Measurements from ENCODE around the gene ZNF385B.

The ZNF385B gene

DNA sequence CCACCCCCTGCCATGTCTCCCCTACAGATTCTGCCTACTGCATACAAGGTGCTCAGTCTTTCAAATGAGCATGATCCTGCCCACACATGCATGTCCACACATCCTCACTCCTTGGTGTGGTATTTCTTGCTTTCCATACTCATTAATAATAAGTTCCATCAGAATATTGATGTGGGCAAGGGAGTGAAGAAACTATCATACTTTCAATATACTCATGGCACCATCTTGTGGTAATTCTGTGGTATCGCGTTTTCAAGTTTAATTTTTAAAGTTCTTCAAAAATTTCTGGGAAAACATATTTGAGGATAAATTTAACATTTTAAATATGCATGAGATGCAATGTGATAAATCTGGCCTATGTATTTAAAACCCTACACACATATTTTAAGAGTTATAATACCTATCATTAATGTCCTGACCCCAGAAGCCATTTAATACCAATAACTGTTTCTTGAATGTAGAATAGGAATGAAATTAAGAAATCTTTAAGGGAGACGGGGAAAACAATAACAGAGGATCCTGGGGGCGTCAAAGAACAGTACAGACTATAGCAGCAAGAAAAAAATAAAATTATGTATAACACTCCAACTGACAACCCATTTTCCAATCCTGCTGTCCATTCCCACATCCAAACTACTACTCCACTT lies 110.1 kb downstream of the ZNF385B start:
- ATAC-seq (ENCODE audit: low read depth) = no peak
- Histone ChIP-seq H3K36me3 (ENCODE audit: low read depth) (no peaks in the 10 kb centered on the region), H3K4me3 (ENCODE audit: severe bottlenecking) (no peak overlapping the region), H3K27ac (ENCODE audit: poor library complexity, severe bottlenecking) (no peak overlapping the region), H3K27me3 (ENCODE audit: insufficient read depth, poor library complexity, severe bottlenecking) (no peaks in the 10 kb centered on the region), H3K9me3 (ENCODE audit: severe bottlenecking) (no peaks in the 10 kb centered on the region), H3K4me1 (ENCODE audit: insufficient read depth, poor library complexity, severe bottlenecking) (no peaks in the 10 kb centered on the region)
- DNase-seq (ENCODE audit: low spot score) = no peak
- TF ChIP-seq, protein P1, sequence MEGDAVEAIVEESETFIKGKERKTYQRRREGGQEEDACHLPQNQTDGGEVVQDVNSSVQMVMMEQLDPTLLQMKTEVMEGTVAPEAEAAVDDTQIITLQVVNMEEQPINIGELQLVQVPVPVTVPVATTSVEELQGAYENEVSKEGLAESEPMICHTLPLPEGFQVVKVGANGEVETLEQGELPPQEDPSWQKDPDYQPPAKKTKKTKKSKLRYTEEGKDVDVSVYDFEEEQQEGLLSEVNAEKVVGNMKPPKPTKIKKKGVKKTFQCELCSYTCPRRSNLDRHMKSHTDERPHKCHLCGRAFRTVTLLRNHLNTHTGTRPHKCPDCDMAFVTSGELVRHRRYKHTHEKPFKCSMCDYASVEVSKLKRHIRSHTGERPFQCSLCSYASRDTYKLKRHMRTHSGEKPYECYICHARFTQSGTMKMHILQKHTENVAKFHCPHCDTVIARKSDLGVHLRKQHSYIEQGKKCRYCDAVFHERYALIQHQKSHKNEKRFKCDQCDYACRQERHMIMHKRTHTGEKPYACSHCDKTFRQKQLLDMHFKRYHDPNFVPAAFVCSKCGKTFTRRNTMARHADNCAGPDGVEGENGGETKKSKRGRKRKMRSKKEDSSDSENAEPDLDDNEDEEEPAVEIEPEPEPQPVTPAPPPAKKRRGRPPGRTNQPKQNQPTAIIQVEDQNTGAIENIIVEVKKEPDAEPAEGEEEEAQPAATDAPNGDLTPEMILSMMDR (IDR thresholded peaks at IDR 0.05; ENCODE audit: poor library complexity, severe bottlenecking) = peak; percentile 80

DNA sequence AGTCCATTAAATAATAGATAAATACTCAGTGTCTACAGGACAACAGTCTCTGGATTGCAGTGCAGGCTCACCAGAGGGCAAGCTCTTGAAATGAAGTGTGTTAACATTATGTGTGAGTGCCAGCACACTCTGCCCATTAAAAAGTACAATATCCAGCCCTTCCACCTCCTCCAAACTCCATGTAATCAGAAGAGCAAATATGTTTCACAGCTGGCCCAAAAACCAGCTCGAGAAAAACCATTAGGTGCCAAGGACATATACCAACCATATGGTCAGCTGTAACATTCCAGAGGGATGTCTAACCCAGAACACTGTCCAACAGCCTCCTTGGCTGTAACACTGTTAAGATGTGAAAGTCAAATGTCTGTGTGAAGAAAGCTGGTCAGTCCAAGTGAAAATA lies 112.2 kb downstream of the ZNF385B start:
- TF ChIP-seq, protein P1 (IDR thresholded peaks at IDR 0.05; ENCODE audit: poor library complexity, severe bottlenecking) = no peak
- Histone ChIP-seq H3K27me3 (ENCODE audit: insufficient read depth, poor library complexity, severe bottlenecking) (no peaks in the 10 kb centered on the region), H3K27ac (ENCODE audit: poor library complexity, severe bottlenecking) (no peak overlapping the region), H3K4me3 (ENCODE audit: severe bottlenecking) (no peak overlapping the region), H3K36me3 (ENCODE audit: low read depth) (no peaks in the 10 kb centered on the region), H3K4me1 (ENCODE audit: insufficient read depth, poor library complexity, severe bottlenecking) (no peaks in the 10 kb centered on the region), H3K9me3 (ENCODE audit: severe bottlenecking) (no peaks in the 10 kb centered on the region)
- no peak for DNase-seq (ENCODE audit: low spot score)
- ATAC-seq (ENCODE audit: low read depth) = peak; percentile 64; the same call in 2 of the 3 replicates

DNA sequence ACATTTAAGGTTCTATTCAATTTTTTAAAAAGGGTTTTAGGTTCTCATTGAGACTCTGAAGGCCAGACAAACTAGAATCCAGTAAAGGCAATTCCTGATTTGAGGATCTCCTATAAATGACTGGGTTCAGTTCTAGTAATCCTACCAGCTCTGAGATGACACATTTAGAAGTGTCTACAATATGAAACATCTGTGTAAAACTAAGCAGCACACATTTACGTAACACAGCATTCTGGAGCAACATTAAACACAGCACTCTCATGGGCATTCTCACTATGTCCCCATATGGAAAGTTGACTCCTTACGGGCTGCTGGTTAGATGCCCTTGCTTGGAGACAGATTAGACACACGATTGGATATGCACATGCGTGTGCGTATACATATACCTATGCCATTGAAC lies 114.4 kb downstream of the ZNF385B start:
- Histone ChIP-seq H3K27me3 (ENCODE audit: insufficient read depth, poor library complexity, severe bottlenecking) (no peaks in the 10 kb centered on the region), H3K9me3 (ENCODE audit: severe bottlenecking) (no peaks in the 10 kb centered on the region), H3K4me1 (ENCODE audit: insufficient read depth, poor library complexity, severe bottlenecking) (no peaks in the 10 kb centered on the region), H3K36me3 (ENCODE audit: low read depth) (no peaks in the 10 kb centered on the region), H3K4me3 (ENCODE audit: severe bottlenecking) (no peak overlapping the region), H3K27ac (ENCODE audit: poor library complexity, severe bottlenecking) (no peak overlapping the region)
- DNase-seq (ENCODE audit: low spot score) (no peak), ATAC-seq (ENCODE audit: low read depth) (no peak)
- TF ChIP-seq, protein P1 (IDR thresholded peaks at IDR 0.05; ENCODE audit: poor library complexity, severe bottlenecking) = no peak

DNA sequence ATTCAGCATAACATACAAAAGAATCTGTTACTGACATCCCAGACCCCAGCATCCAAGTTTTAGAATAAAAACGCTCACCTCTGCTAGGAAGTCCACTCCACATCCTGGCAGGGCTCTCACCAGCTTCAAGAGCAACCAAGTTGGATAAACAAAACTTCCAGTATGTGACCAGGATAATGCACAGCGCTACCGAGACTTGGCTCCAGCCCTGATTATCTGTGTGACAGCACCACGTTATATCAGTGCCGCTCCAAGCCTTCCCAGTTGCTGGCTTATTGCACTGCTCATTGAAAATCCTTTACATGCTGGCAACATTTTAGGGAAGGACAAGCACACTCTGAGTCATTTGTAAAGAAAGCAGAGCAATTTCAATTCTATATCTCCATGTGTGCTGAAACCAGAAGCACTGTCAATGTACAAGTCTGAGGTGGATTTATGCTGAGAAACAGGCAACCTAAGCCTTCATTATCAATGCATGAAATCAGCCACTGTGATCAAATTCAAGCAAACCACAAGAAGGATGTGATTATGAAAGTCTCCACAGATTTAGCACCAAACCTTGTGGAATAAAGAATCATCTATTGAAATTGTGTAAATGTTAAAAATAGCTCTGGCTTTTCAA lies 115.7 kb downstream of the ZNF385B start:
- TF ChIP-seq, protein P1 (IDR thresholded peaks at IDR 0.05; ENCODE audit: poor library complexity, severe bottlenecking) = no peak
- DNase-seq (ENCODE audit: low spot score) (no peak), ATAC-seq (ENCODE audit: low read depth) (no peak)
- Histone ChIP-seq H3K9me3 (ENCODE audit: severe bottlenecking) (no peaks in the 10 kb centered on the region), H3K4me3 (ENCODE audit: severe bottlenecking) (no peak overlapping the region), H3K36me3 (ENCODE audit: low read depth) (no peaks in the 10 kb centered on the region), H3K4me1 (ENCODE audit: insufficient read depth, poor library complexity, severe bottlenecking) (no peaks in the 10 kb centered on the region), H3K27me3 (ENCODE audit: insufficient read depth, poor library complexity, severe bottlenecking) (no peaks in the 10 kb centered on the region), H3K27ac (ENCODE audit: poor library complexity, severe bottlenecking) (no peak overlapping the region)

DNA sequence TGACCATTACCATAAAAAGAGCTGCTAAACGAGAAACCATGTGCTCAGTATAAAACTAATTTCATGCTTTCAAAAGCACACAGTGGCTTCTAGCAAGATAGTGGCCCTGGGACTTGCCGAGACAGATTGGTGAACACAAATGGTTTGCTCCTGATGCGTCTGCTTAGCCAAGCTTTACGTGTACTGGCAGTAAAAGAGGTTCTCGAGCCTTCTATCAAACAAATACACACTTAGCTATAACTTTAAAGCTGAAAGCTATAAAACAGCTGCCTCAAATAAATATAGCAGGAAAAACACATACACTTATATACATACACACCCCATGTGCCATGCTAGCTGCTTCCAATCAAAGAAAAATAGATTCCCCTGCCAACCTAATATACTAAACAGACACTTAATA lies 117.0 kb downstream of the ZNF385B start:
- no peak for DNase-seq (ENCODE audit: low spot score)
- no peaks in the 10 kb centered on the region for H3K9me3 ChIP-seq (ENCODE audit: severe bottlenecking)
- no peaks in the 10 kb centered on the region for H3K27me3 ChIP-seq (ENCODE audit: insufficient read depth, poor library complexity, severe bottlenecking)
- H3K36me3 ChIP-seq (ENCODE audit: low read depth) = no peaks in the 10 kb centered on the region
- no peaks in the 10 kb centered on the region for H3K4me1 ChIP-seq (ENCODE audit: insufficient read depth, poor library complexity, severe bottlenecking)
- H3K27ac ChIP-seq (ENCODE audit: poor library complexity, severe bottlenecking) = no peak overlapping the region
- TF ChIP-seq, protein P1 (IDR thresholded peaks at IDR 0.05; ENCODE audit: poor library complexity, severe bottlenecking) = no peak
- no peak for ATAC-seq (ENCODE audit: low read depth)
- H3K4me3 ChIP-seq (ENCODE audit: severe bottlenecking) = no peak overlapping the region
